Natural killer cell (primary cell): ENCODE measurements around the gene CWC27. TPM values are rescaled to one million over a fixed set of nuclear protein-coding genes. Genes with fewer than 3 reads are reported as not detected.

ENCODE experiments used
- ATAC-seq, 3 donors: fragments of 150-1000 bp in 2 of 3; fragments of 200-7000 bp in 1 of 3; cut with Tn5 transposase; 1 replicate in 1 of 3; 2 replicates in 2 of 3; pipeline ENCODE4 v1.10.0; 2021; ENCODE audit warnings: mild to moderate bottlenecking in 2 of 3, moderate library complexity in 2 of 3
- DNase-seq, 2 donors: peaks; one replicate each; pipeline versions ENCODE4 v3.0.0 to v3.0.0-alpha.2; 2013 to 2021; ENCODE audit warnings: mixed read lengths in 1 of 2
- H3K27ac ChIP-seq: one replicate; pipeline ENCODE4 v1.5.1; 2013; ENCODE audit warnings: mild to moderate bottlenecking, low read length
- H3K27me3 ChIP-seq: one replicate; pipeline ENCODE4 v1.6.1; 2013; ENCODE audit warnings: low read length; ENCODE audit not compliant: control insufficient read depth, insufficient read depth
- H3K36me3 ChIP-seq: one replicate; pipeline ENCODE4 v1.6.1; 2013; ENCODE audit warnings: low read length; ENCODE audit not compliant: control insufficient read depth, insufficient read depth
- H3K4me1 ChIP-seq: one replicate; pipeline ENCODE4 v1.6.1; 2013; ENCODE audit warnings: low read length; ENCODE audit not compliant: control insufficient read depth, insufficient read depth
- H3K4me3 ChIP-seq: one replicate; pipeline ENCODE4 v1.5.1; 2013; ENCODE audit warnings: low read length
- H3K9me3 ChIP-seq: one replicate; pipeline ENCODE4 v1.6.1; 2013; ENCODE audit warnings: low read length; ENCODE audit not compliant: control insufficient read depth, insufficient read depth
- H3K27ac Mint-ChIP-seq, 2 donors: one replicate each; pipeline ENCODE4 v1.8.0; 2022; ENCODE audit warnings: mild to moderate bottlenecking in 2 of 2, mixed read lengths in 2 of 2, moderate library complexity in 1 of 2
- H3K27me3 Mint-ChIP-seq, 2 donors: one replicate each; pipeline ENCODE4 v1.8.0; 2022; ENCODE audit warnings: low read depth in 2 of 2, mixed read lengths in 2 of 2
- H3K36me3 Mint-ChIP-seq: one replicate; pipeline ENCODE4 v1.8.0; 2022; ENCODE audit warnings: mixed read lengths
- H3K4me1 Mint-ChIP-seq, 2 donors: one replicate each; pipeline ENCODE4 v1.8.0; 2022; ENCODE audit warnings: mixed read lengths in 2 of 2
- H3K4me3 Mint-ChIP-seq: one replicate; pipeline ENCODE4 v1.8.0; 2022; ENCODE audit warnings: mild to moderate bottlenecking, moderate library complexity, mixed read lengths
- H3K9me3 Mint-ChIP-seq, 2 donors: one replicate each; pipeline ENCODE4 v1.8.0; 2022; ENCODE audit warnings: mixed read lengths in 2 of 2
- CTCF ChIP-seq: fragments of 200-600 bp; IDR thresholded peaks from one replicate; pipeline ENCODE4 v1.8.0; 2022; ENCODE audit warnings: antibody characterized with exemption
- WGBS: methylation state at CpG from one replicate; pipeline ENCODE4 v1.1.7; 2013; ENCODE audit warnings: missing lambda C conversion rate; ENCODE audit not compliant: insufficient coverage; 5-methylcytosine and 5-hydroxymethylcytosine counted together
- intact Hi-C: fragments of 100-400 bp; cut with micrococcal nuclease; formaldehyde crosslinking; loops from one replicate; pipeline ENCODE4 v1.14.2; 2022
- total RNA-seq, 4 donors: library from RNA; stranded (reverse); fragments of 120-200 nt in 1 of 4; gene quantifications; one replicate each; pipeline versions ENCODE4 v1.2.3 to v1.2.4, GENCODE V29; 2013 to 2022

The CWC27 gene
- total RNA-seq, 3 donors from 2014 or later (not counting 1 experiment from before 2014, with no cell fraction given) = 21.6 to 26.3 (median 25.7) TPM

DNA sequence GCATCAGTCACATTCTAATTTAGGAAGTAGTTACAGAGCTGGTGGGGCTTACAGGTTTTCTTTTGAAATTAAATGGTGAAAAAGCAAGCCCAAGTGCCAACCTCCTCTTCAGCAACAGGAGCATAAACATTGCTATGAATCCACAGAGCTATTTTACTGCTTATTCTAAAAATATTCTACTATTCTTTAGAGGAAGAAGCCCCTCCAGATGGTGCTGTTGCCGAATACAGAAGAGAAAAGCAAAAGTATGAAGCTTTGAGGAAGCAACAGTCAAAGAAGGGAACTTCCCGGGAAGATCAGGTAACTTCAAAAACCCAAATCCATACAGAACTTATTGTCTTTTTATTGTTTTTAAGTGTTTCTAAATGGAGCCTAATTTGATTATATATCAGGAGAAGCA lies 202.8 kb downstream of the CWC27 start:
- WGBS = 60% methylated on average over 1 of the region's 2 CpGs
- Histone ChIP-seq H3K36me3 (peaks cover 3% of the 10 kb centered on the region), H3K27me3 (no peaks in the 10 kb centered on the region), H3K4me3 (no peak overlapping the region), H3K4me1 (no peaks in the 10 kb centered on the region), H3K9me3 (no peaks in the 10 kb centered on the region), H3K27ac (no peak overlapping the region)
- Mint-ChIP-seq H3K4me1 (peaks cover 0 to 9% of the 10 kb centered on the region in 2 donors), H3K27me3 (no peaks in the 10 kb centered on the region), H3K36me3 (no peaks in the 10 kb centered on the region), H3K9me3 (no peaks in the 10 kb centered on the region), H3K4me3 (no peak overlapping the region), H3K27ac (no peak overlapping the region)
- ATAC-seq (no peak), DNase-seq (no peak)
- no peak for TF ChIP-seq CTCF
- intact Hi-C loops = no loop called here

- no peak for DNase-seq
- H3K9me3 Mint-ChIP-seq = no peaks in the 10 kb centered on the region
Measured at GRCh38 chr5:64971990-64972389, 203.3 kb downstream of the CWC27 start.

DNA sequence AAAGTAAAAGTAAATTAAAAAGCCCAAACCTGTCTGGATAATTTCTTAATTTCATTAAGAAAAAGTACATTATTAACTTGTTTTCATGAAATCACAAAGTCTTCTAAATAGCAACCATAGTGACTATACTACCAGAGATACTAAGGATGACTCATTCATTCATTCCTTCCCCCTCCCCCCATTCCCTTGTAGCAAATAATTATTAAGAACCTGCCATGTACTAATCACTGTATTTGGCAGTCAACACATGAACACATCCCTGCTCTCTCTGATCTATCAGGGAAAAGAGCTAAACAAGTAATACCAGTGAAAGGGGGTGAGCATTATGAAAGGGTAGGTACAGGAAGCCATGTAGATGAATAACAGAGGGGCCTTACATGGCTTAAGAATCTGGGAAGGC lies 203.9 kb downstream of the CWC27 start:
- no peak for TF ChIP-seq CTCF
- no peak for DNase-seq
- intact Hi-C loops = no loop called here
- Mint-ChIP-seq H3K36me3 (no peaks in the 10 kb centered on the region), H3K4me1 (peaks cover 0 to 9% of the 10 kb centered on the region in 2 donors), H3K27ac (no peak overlapping the region), H3K9me3 (no peaks in the 10 kb centered on the region), H3K27me3 (no peaks in the 10 kb centered on the region), H3K4me3 (no peak overlapping the region)
- no peaks in the 10 kb centered on the region for H3K27me3 ChIP-seq
- no peak overlapping the region for H3K27ac ChIP-seq
- no peak for ATAC-seq
- no peaks in the 10 kb centered on the region for H3K9me3 ChIP-seq
- H3K4me1 ChIP-seq = no peaks in the 10 kb centered on the region
- H3K36me3 ChIP-seq = peaks cover 3% of the 10 kb centered on the region
- H3K4me3 ChIP-seq = no peak overlapping the region

More at GRCh38 chr5:64971990-64972389, 203.3 kb downstream of the CWC27 start:
- H3K27me3 ChIP-seq = no peaks in the 10 kb centered on the region
- Mint-ChIP-seq H3K36me3 (no peaks in the 10 kb centered on the region), H3K27ac (no peak overlapping the region), H3K4me1 (peaks cover 0 to 9% of the 10 kb centered on the region in 2 donors), H3K4me3 (no peak overlapping the region), H3K27me3 (no peaks in the 10 kb centered on the region)
- no peak overlapping the region for H3K27ac ChIP-seq
- TF ChIP-seq CTCF = no peak
- peaks cover 3% of the 10 kb centered on the region for H3K36me3 ChIP-seq
- H3K9me3 ChIP-seq = no peaks in the 10 kb centered on the region
- WGBS = 90% methylated on average over 3 of the region's 3 CpGs
- intact Hi-C loops = no loop called here
- H3K4me1 ChIP-seq = no peaks in the 10 kb centered on the region
- ATAC-seq = no peak
- H3K4me3 ChIP-seq = no peak overlapping the region

GRCh38 chr5:64973215-64973614 lies 204.5 kb downstream of the CWC27 start:
- 100% methylated on average over 2 of the region's 2 CpGs for WGBS
- H3K36me3 ChIP-seq = peaks cover 3% of the 10 kb centered on the region
- no peak overlapping the region for H3K4me3 Mint-ChIP-seq
- peaks cover 0 to 9% of the 10 kb centered on the region in 2 donors for H3K4me1 Mint-ChIP-seq
- H3K27me3 ChIP-seq = no peaks in the 10 kb centered on the region
- H3K9me3 ChIP-seq = no peaks in the 10 kb centered on the region
- no peaks in the 10 kb centered on the region for H3K9me3 Mint-ChIP-seq
- no peak overlapping the region for H3K4me3 ChIP-seq
- DNase-seq = no peak
- intact Hi-C loops = no loop called here
- ATAC-seq = no peak
- H3K36me3 Mint-ChIP-seq = no peaks in the 10 kb centered on the region
- TF ChIP-seq CTCF = no peak
- no peaks in the 10 kb centered on the region for H3K27me3 Mint-ChIP-seq
- H3K27ac ChIP-seq = no peak overlapping the region
- no peaks in the 10 kb centered on the region for H3K4me1 ChIP-seq
- no peak overlapping the region for H3K27ac Mint-ChIP-seq
